ENCODE results near the gene TCF7L2.

- TF ChIP-seq, protein P1, sequence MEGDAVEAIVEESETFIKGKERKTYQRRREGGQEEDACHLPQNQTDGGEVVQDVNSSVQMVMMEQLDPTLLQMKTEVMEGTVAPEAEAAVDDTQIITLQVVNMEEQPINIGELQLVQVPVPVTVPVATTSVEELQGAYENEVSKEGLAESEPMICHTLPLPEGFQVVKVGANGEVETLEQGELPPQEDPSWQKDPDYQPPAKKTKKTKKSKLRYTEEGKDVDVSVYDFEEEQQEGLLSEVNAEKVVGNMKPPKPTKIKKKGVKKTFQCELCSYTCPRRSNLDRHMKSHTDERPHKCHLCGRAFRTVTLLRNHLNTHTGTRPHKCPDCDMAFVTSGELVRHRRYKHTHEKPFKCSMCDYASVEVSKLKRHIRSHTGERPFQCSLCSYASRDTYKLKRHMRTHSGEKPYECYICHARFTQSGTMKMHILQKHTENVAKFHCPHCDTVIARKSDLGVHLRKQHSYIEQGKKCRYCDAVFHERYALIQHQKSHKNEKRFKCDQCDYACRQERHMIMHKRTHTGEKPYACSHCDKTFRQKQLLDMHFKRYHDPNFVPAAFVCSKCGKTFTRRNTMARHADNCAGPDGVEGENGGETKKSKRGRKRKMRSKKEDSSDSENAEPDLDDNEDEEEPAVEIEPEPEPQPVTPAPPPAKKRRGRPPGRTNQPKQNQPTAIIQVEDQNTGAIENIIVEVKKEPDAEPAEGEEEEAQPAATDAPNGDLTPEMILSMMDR (conservative IDR thresholded peaks at IDR 0.05): no peak
- TF ChIP-seq ZFX (IDR thresholded peaks at IDR 0.05): no peak
These were observed 19.5 kb downstream of the TCF7L2 start for GRCh38 chr10:112969542-112969941.
